ENCODE measurements around the gene SFTA2. TPM values are rescaled to one million over a fixed set of nuclear protein-coding genes. Genes with fewer than 3 reads are reported as not detected.

Gene SFTA2
- polyA plus RNA-seq, 1 of the 3 experiments (the other 2 are of a cell fraction) = not detected

GRCh38 chr6:30914076-30914853 is 17.7 kb downstream of the SFTA2 start, which contains the start of gene VARS2 (continued):
- TF ChIP-seq FOSL2 (IDR thresholded peaks at IDR 0.05; ENCODE audit: borderline replicate concordance, low read depth) (no peak), TAF1 (IDR thresholded peaks at IDR 0.05; ENCODE audit: borderline replicate concordance, low read depth, low read length) (peak; percentile 69; the same call in 1 of the 2 replicates), TEAD4 (IDR thresholded peaks at IDR 0.05; ENCODE audit: borderline replicate concordance, insufficient read depth) (0 out of 2 replicates have a peak, but pooled peaks have one; percentile 19), RAD21 (IDR thresholded peaks at IDR 0.05; ENCODE audit: low read length) (peak; percentile 38), CHD2 (IDR thresholded peaks at IDR 0.05; ENCODE audit: low read length, partially characterized antibody) (peak; percentile 22), USF1 (IDR thresholded peaks at IDR 0.05; ENCODE audit: borderline replicate concordance, low read depth) (no peak), MXI1 (IDR thresholded peaks at IDR 0.05; ENCODE audit: low read depth, low read length) (peak; percentile 84), JUND (IDR thresholded peaks at IDR 0.05) (no peak), POLR2AphosphoS5 (IDR thresholded peaks at IDR 0.05; ENCODE audit: low read depth, low read length) (peak; percentile 75), ELF1 (IDR thresholded peaks at IDR 0.05) (0 out of 2 replicates have a peak, but pooled peaks have one; percentile 39), SIN3A (IDR thresholded peaks at IDR 0.05; ENCODE audit: borderline replicate concordance, low read depth, low read length) (no peak)

- Histone ChIP-seq H3K4me2 (peak overlapping the region; percentile 91; the same call in 1 of the 2 replicates), H2AFZ (ENCODE audit: low read depth) (0 out of 2 replicates have a peak overlapping the region, but pooled peaks have one; percentile 54), H3K4me1 (ENCODE audit: control insufficient read depth in 1 of 2, insufficient read depth in 2 of 2, low read depth in 1 of 2, low read length in 1 of 2) (peaks cover 13 to 24% of the 10 kb centered on the region in 2 experiments), H3K9ac (no peak overlapping the region), H3K79me2 (ENCODE audit: insufficient read depth) (peaks cover 10% of the 10 kb centered on the region), H3K27ac (ENCODE audit: low read depth in 2 of 2, low read length in 1 of 2) (peak overlapping the region; percentile 36 to 64; a peak in 3 of 4 replicates), H3K9me2 (no peaks in the 10 kb centered on the region), H3K36me3 (replicated peaks in 1 of 2; ENCODE audit: control insufficient read depth in 1 of 2, insufficient read depth in 2 of 2, low read length in 1 of 2) (peaks cover 31 to 39% of the 10 kb centered on the region in 2 experiments), H3K27me3 (ENCODE audit: insufficient read depth) (no peaks in the 10 kb centered on the region), H3F3A (replicated peaks; ENCODE audit: insufficient read depth) (peaks cover 8% of the 10 kb centered on the region), H3K9me3 (no peaks in the 10 kb centered on the region), H3K4me3 (ENCODE audit: low read depth in 2 of 2, low read length in 1 of 2) (peak overlapping the region in 1 of 2 experiments; percentile 56; a peak in 2 of 4 replicates), H4K20me1 (ENCODE audit: insufficient read depth) (no peaks in the 10 kb centered on the region)
- TF ChIP-seq TCF12 (IDR thresholded peaks at IDR 0.05) = no peak
- TF ChIP-seq FOSL2 (IDR thresholded peaks at IDR 0.05; ENCODE audit: borderline replicate concordance, low read depth) = no peak
- TF ChIP-seq RXRA (IDR thresholded peaks at IDR 0.05; ENCODE audit: borderline replicate concordance, low read depth) = no peak
- no peak for TF ChIP-seq PBX3 (IDR thresholded peaks at IDR 0.05)
- no peak for TF ChIP-seq GABPA (IDR thresholded peaks at IDR 0.05; ENCODE audit: low read depth)
- DNase-seq = no peak
- 46% methylated on average over 21 of the region's 31 CpGs for WGBS (ENCODE audit: low lambda C conversion rate)
- ChIA-PET CTCF (interaction anchor here (0.9 to 7.2 kb wide), 19 partner anchors 9 to 635 kb away, joined by 3 to 86 read pairs (median 4); partner anchors contain the start of gene DDR1), POLR2A (interaction anchor here (1.1 to 1.5 kb wide), 2 partner anchors 30 to 166 kb away, joined by 4 to 7 read pairs; partner anchors contain the start of gene DDR1)
Observed at GRCh38 chr6:30913721-30914075, 18.3 kb downstream of the SFTA2 start.
